ENCODE measurements around the gene ANGEL2.
"Not testable (repeated sequence)": the region's sequence is repeated elsewhere in the genome, so short reads cannot be mapped to it uniquely, and the experiment has no call there.

Gene ANGEL2

GRCh38 chr1:212974711-212975110, 41.0 kb downstream of the ANGEL2 start:
- no peak for DNase-seq

GRCh38 chr1:212973899-212974298, 41.8 kb downstream of the ANGEL2 start:
- DNase-seq: no peak

- DNase-seq: no peak
Observed at GRCh38 chr1:212973426-212973825, 42.2 kb downstream of the ANGEL2 start.

- no peak for DNase-seq
Observed at GRCh38 chr1:212971312-212971711, 44.4 kb downstream of the ANGEL2 start.

DNA sequence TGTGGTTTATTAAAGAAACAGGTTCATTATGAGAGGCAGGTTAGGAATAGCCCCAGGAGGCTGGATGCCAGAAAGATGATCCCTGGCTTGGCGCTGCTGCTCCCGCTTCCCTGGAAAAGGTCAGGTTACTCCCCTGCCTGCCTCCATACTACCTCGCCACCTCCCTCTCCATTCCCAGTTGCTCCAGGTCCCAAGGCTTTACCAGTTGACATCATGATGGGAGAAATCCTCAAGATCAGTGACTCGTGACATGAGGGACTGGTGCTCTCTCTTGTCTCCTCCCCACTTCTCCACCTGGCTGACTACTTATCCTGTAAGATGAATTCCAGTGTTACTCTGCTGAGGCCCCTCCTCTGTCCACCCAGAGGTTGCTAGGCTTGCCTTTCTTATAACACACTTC, 45.6 kb downstream of the ANGEL2 start:
- DNase-seq: no peak

GRCh38 chr1:212968368-212968863, 47.3 kb downstream of the ANGEL2 start:
- no peak for DNase-seq

DNA sequence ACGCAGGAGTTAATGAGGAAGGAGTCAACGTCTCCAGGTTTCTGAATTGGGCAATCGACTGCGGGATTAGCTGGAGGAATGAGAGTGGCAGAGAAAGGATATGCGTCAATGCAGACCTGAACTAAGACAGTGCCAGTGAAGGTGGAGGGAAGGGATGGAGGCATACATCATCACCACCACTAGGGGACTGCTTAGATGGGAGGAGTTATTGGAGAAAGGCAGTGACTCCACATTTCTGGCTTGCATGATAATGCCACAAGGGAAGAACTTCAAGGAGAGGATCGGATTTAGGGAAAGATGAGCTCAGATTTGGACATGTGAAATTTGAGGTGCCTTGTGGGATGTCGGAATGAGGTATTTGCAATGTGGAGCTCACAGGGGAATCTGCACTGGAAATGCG, 47.9 kb downstream of the ANGEL2 start:
- DNase-seq: no peak

DNA sequence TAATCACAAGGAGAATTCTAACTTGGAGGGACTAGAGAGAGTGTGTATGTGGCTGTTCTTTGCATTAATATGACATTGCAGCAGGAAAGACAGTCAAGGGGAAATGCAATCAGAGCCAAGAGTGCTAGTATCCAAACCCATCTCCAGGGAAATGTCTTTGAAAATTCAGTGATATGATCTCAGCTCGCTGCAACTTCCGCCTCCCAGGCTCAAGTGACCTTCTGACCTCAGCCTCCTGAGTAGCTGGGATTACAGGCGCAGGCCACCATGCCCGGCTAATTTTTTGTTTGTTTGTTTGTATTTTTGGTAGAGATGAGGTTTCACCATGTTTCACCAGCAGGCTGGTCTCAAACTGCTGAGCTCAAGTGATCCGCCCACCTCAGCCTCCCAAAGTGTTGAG, 49.1 kb downstream of the ANGEL2 start:
- DNase-seq: no peak

DNA sequence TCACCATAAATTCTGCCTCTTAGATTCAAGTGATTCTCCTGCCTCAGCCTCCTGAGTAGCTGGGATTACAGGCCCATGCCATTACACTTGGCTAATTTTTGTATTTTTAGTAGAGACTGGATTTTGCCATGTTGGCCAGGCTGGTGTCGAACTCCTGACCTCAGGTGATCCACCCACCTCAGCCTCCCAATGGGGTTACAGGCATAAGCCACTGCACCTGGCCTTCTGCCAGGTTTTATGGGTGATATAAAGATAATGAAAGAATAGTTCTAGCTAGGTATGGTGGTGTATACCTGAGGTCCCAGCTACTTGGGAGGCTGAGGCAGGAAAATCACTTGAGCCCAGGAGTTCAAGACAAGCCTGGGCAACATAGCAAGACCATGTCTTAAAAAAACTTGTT, 50.7 kb downstream of the ANGEL2 start:
- DNase-seq: not testable (repeated sequence)

DNA sequence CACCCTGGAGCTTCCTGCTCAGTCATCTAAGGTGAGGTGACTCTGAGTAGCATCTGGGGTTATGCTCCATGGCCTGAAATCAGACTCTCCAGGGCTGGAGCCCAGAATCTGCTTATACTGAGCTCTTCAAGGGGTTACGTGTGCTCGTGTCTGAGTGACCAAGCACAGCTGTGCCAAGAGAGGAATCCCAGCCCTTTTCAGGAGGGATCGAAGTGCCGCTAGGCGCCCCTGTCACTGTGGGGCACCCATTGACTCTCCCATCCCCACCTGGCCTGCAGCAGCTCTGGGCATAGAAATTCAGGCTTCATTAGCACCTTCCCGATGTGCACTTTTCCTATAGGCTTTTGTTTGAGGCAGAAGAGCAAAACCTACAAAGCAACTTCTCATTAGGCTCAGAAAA, 51.6 kb downstream of the ANGEL2 start:
- DNase-seq: no peak

DNA sequence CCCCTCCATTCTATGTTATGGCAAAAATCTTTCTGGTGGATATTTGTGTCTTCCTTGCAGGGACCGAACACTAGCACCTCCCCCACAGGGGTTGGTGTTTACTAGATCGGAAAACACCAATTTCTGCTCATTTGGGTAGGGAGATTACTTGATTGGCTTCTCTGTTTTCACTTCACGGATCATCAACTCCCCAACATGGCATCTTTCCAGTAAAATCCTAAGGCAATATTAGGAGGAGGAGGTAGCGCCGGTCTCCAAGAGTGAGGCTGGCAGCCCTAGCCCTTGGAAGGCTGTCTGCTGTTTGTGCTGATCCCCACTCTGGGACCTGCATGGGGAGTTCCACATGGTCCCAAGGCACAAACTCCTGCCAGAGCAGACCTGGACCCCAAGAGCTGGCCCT, 53.2 kb downstream of the ANGEL2 start:
- peak; percentile 29 for DNase-seq

DNA sequence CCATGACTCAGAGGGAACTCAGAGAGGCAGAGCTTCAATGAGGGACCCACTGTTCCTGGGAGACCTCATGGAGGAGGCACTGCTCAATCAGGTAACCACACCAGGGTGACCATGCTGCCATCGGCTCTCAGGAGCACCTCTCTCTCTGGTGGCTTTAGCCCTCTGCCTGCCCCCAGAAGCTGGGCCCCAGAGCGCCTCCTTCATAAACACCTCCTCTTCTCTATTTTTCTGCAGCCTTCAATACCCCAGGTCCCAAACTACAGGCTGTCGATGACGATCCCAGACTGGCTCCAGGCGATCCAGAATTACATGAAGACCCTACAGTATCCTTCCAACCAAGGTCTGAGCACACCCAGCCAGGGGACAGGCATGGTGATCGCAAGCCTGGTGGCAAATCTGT, 54.7 kb downstream of the ANGEL2 start:
- DNase-seq: no peak

DNA sequence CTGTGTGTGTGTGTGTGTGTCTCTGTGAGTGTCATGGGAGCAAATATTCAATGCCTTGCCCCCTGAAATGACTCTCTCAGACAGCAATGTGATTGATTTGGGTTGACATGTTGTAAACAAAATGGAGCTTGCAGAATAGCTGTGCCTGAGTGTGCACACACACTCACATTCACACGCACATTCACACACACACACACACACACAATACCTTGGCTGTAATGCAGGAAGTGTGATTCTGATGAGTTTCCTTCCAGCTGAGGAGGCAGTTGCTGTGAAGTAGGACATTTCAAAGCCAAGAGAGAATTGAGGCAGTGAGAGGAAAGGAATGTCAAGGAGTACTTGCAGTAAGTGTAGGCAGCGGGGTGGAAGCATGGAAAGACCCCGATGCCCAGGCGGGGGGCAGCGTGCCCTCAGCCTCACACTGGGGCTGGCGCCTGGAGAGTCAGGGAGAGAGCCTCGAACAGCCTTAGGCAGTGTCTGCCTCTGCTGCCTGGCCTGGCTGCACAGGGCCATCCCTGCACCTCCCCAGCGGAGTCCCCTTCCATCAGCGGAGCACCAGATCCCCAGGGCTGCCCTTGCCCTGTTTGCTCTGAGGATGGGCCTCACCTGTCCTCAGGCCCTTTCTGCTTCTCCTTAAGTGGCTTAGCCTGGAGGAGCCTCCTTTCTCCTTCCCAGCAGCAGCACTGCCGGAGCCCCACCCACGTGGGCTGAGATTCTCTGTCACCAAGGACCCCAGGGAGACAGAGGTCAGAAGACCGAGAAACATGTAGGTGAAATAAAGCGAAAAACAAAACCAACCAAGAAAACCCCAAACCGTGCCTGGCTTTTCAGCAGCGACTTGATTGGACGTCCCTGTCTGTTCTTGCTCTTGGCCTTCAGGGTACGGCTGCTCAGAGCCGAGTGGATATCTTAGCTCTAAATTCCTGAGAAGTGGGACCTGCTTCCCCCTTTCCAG, 56.1 kb downstream of the ANGEL2 start:
- no peak for DNase-seq

DNA sequence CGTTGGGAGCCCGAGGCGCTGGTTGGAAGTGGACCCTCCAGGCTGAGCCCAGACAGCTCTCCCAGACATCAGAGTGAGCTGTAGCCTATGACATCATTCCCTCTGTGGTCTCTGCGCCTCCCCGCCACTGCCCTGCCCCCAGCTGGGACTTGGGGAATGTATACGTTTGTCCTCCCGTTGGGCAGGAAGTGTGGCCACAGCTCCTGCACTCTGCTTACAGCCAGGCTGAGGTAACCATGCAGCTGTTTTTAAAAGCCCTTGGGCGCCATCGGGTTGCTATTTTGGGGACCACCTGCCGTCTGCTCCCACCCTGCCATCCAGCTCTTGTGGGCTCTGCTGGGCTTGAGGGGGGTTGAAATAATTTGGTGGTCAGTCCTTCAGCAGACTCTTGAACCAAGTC, 57.5 kb downstream of the ANGEL2 start:
- DNase-seq: no peak

GRCh38 chr1:212957546-212957945, 58.1 kb downstream of the ANGEL2 start:
- no peak for DNase-seq

- no peak for DNase-seq
Observed at GRCh38 chr1:212955961-212956620, 59.6 kb downstream of the ANGEL2 start.

GRCh38 chr1:212955098-212955497, 60.6 kb downstream of the ANGEL2 start:
- no peak for DNase-seq

GRCh38 chr1:212954514-212954913, 61.2 kb downstream of the ANGEL2 start:
- DNase-seq: no peak

- DNase-seq: no peak
Observed at GRCh38 chr1:212953321-212953720, 62.3 kb downstream of the ANGEL2 start.

- no peak for DNase-seq
Observed at GRCh38 chr1:212952641-212952976, 63.1 kb downstream of the ANGEL2 start.

GRCh38 chr1:212951947-212952640, 63.6 kb downstream of the ANGEL2 start:
- DNase-seq: no peak

GRCh38 chr1:212951126-212951946, 64.3 kb downstream of the ANGEL2 start:
- DNase-seq: no peak

Measured in NCI-H2029 (cell line).